Neural progenitor cell (in vitro differentiated cells): ENCODE data around the gene DLL4. TPM values are rescaled to one million over a fixed set of nuclear protein-coding genes. Genes with fewer than 3 reads are reported as not detected.
A peak's percentile ranks its signal among the peaks of the same experiment; 100 is the strongest.

Experiments
- DNase-seq: peaks from one replicate; pipeline ENCODE4 v3.0.0-alpha.2; 2016; ENCODE audit warnings: low spot score
- H2AFZ ChIP-seq: fragments of 200-600 bp; sonication (generic); replicated peaks from 2 replicates; pipeline ENCODE4 v1.6.1; 2016; ENCODE audit warnings: antibody characterized with exemption
- H3F3A ChIP-seq: fragments of 200-600 bp; sonication (generic); 2 replicates; pipeline ENCODE4 v1.6.1; 2016; ENCODE audit warnings: antibody characterized with exemption, low read depth
- H3K27ac ChIP-seq: fragments of 200-600 bp; sonication (generic); 2 replicates; pipeline ENCODE4 v1.5.1; 2016; ENCODE audit warnings: mild to moderate bottlenecking
- H3K27me3 ChIP-seq: fragments of 200-600 bp; sonication (generic); 2 replicates; pipeline ENCODE4 v1.6.1; 2016; ENCODE audit warnings: mild to moderate bottlenecking, moderate library complexity
- H3K36me3 ChIP-seq: fragments of 200-600 bp; sonication (generic); 2 replicates; pipeline ENCODE4 v1.5.1; 2016
- H3K4me1 ChIP-seq: fragments of 200-600 bp; sonication (generic); 2 replicates; pipeline ENCODE4 v1.6.1; 2016; ENCODE audit warnings: mixed run types
- H3K4me2 ChIP-seq: fragments of 200-600 bp; sonication (generic); 2 replicates; pipeline ENCODE4 v1.6.1; 2016
- H3K4me3 ChIP-seq: fragments of 200-600 bp; sonication (generic); 2 replicates; pipeline ENCODE4 v1.5.1; 2016
- H3K79me2 ChIP-seq: fragments of 200-600 bp; sonication (generic); 2 replicates; pipeline ENCODE4 v1.6.1; 2016; ENCODE audit warnings: low read depth
- H3K9ac ChIP-seq: fragments of 200-600 bp; sonication (generic); 2 replicates; pipeline ENCODE4 v1.6.1; 2016
- H3K9me3 ChIP-seq: fragments of 200-600 bp; sonication (generic); 2 replicates; pipeline ENCODE4 v1.5.1; 2016; ENCODE audit warnings: low read depth
- H4K20me1 ChIP-seq: fragments of 200-600 bp; sonication (generic); 2 replicates; pipeline ENCODE4 v1.6.1; 2016; ENCODE audit warnings: low read depth
- H3K27ac Mint-ChIP-seq: 3 replicates; pipeline ENCODE4 v1.8.0; 2021; ENCODE audit warnings: mixed read lengths
- H3K27me3 Mint-ChIP-seq: 2 replicates; pipeline ENCODE4 v1.8.0; 2022; ENCODE audit warnings: low read depth, mild to moderate bottlenecking, inconsistent platforms, moderate library complexity, mixed read lengths; ENCODE audit not compliant: insufficient read depth
- H3K36me3 Mint-ChIP-seq: 3 replicates; pipeline ENCODE4 v1.8.0; 2021; ENCODE audit warnings: mixed read lengths
- H3K4me1 Mint-ChIP-seq: 3 replicates; pipeline ENCODE4 v1.8.0; 2021; ENCODE audit warnings: mixed read lengths
- H3K4me3 Mint-ChIP-seq: 3 replicates; pipeline ENCODE4 v1.8.0; 2021; ENCODE audit warnings: mild to moderate bottlenecking, moderate library complexity, mixed read lengths
- H3K9me3 Mint-ChIP-seq: 3 replicates; pipeline ENCODE4 v1.8.0; 2020; ENCODE audit warnings: mixed read lengths
- EZH2 ChIP-seq: fragments of 200-600 bp; sonication (generic); IDR thresholded peaks from 2 replicates; pipeline ENCODE4 v1.6.1; 2017; ENCODE audit warnings: antibody characterized with exemption, mild to moderate bottlenecking, moderate library complexity
- EZH2phosphoT487 ChIP-seq: fragments of 200-600 bp; sonication (generic); IDR thresholded peaks from 2 replicates; pipeline ENCODE4 v1.6.1; 2017; ENCODE audit warnings: antibody characterized with exemption
- total RNA-seq: library from RNA; depleted of rRNA; stranded (reverse); fragments of >200 nt; gene quantifications from 2 replicates; pipeline ENCODE4 v1.2.3, GENCODE V29; 2015; ENCODE audit warnings: low replicate concordance
- TF ChIP-seq, protein P1 (sequence below): fragments of 200-600 bp; sonication (generic); IDR thresholded peaks from 2 replicates; pipeline ENCODE4 v1.5.1; 2017; ENCODE audit warnings: antibody characterized with exemption, mild to moderate bottlenecking

The DLL4 gene
- total RNA-seq, 1 donor from 2014 or later = not detected

DNA sequence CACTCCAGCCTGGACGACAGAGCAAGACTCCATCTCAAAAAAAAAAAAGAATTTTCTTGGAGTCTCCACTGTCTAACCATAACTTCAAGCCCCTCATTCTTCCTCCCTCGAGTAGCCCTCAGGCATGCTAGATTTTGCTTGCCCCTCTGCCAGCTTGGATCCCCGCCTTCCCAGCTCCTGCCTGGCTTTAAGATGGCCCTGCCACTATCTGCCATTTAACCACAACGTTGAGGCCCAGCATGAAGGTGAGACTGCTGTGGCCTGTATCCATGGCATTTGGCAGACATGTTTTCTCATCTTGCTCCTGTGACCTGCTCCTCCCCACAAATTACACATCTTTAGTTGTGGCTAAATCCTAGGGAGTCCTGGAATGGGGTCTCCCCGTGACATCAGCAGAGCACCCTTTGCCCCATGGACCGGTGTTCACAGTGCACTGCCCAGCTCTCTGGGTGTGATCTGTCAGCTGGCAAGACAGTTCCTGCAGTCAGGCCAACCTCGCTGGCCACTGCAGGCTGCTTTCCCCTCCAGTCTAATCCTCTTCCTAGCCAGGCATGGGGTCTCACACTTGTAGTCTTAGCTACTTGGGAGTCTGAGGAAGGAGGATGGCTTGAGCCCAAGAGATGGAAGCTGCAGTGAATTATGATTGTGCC, 24.5 kb upstream of the DLL4 start:
- DNase-seq = no peak
- no peak overlapping the region for H3K27ac ChIP-seq
- H3F3A ChIP-seq = peaks cover 15% of the 10 kb centered on the region
- H3K9ac ChIP-seq = no peak overlapping the region
- Mint-ChIP-seq H3K4me1 (peaks cover 3% of the 10 kb centered on the region), H3K4me3 (no peak overlapping the region), H3K9me3 (no peaks in the 10 kb centered on the region), H3K36me3 (peaks cover 9% of the 10 kb centered on the region), H3K27me3 (peaks cover 4% of the 10 kb centered on the region), H3K27ac (peak overlapping the region; percentile 76)
- no peaks in the 10 kb centered on the region for H3K36me3 ChIP-seq
- H3K79me2 ChIP-seq = peaks cover 10% of the 10 kb centered on the region
- H3K9me3 ChIP-seq = no peaks in the 10 kb centered on the region
- TF ChIP-seq, protein P1, sequence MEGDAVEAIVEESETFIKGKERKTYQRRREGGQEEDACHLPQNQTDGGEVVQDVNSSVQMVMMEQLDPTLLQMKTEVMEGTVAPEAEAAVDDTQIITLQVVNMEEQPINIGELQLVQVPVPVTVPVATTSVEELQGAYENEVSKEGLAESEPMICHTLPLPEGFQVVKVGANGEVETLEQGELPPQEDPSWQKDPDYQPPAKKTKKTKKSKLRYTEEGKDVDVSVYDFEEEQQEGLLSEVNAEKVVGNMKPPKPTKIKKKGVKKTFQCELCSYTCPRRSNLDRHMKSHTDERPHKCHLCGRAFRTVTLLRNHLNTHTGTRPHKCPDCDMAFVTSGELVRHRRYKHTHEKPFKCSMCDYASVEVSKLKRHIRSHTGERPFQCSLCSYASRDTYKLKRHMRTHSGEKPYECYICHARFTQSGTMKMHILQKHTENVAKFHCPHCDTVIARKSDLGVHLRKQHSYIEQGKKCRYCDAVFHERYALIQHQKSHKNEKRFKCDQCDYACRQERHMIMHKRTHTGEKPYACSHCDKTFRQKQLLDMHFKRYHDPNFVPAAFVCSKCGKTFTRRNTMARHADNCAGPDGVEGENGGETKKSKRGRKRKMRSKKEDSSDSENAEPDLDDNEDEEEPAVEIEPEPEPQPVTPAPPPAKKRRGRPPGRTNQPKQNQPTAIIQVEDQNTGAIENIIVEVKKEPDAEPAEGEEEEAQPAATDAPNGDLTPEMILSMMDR = no peak
- no peak for TF ChIP-seq EZH2
- TF ChIP-seq EZH2phosphoT487 = no peak
- H3K4me3 ChIP-seq = no peak overlapping the region
- peaks cover 12% of the 10 kb centered on the region for H3K4me1 ChIP-seq
- peaks cover 58% of the 10 kb centered on the region for H4K20me1 ChIP-seq
- H3K4me2 ChIP-seq = no peak overlapping the region
- no peaks in the 10 kb centered on the region for H3K27me3 ChIP-seq
- no peak overlapping the region for H2AFZ ChIP-seq

GRCh38 chr15:40906091-40906990, 22.8 kb upstream of the DLL4 start:
- Mint-ChIP-seq H3K4me3 (no peak overlapping the region), H3K27me3 (peaks cover 8% of the 10 kb centered on the region), H3K4me1 (peaks cover 17% of the 10 kb centered on the region), H3K9me3 (no peaks in the 10 kb centered on the region), H3K36me3 (peaks cover 7% of the 10 kb centered on the region), H3K27ac (no peak overlapping the region)
- Histone ChIP-seq H3K4me2 (peak overlapping the region; percentile 81), H3K4me3 (peak overlapping the region; percentile 49), H3K27ac (no peak overlapping the region), H3K9ac (no peak overlapping the region), H3K36me3 (no peaks in the 10 kb centered on the region), H3K9me3 (no peaks in the 10 kb centered on the region), H2AFZ (peak overlapping the region; percentile 45), H3K27me3 (no peaks in the 10 kb centered on the region), H3K4me1 (peaks cover 21% of the 10 kb centered on the region), H3F3A (peaks cover 15% of the 10 kb centered on the region), H4K20me1 (peaks cover 47% of the 10 kb centered on the region), H3K79me2 (peaks cover 1% of the 10 kb centered on the region)
- TF ChIP-seq, protein P1 = peak; percentile 71
- TF ChIP-seq EZH2phosphoT487 (no peak), EZH2 (no peak)
- DNase-seq = peak; percentile 92

GRCh38 chr15:40906991-40907802, 21.9 kb upstream of the DLL4 start:
- peak overlapping the region; percentile 81 for H3K4me2 ChIP-seq
- no peaks in the 10 kb centered on the region for H3K36me3 ChIP-seq
- H3K4me3 ChIP-seq = peak overlapping the region; percentile 49
- Mint-ChIP-seq H3K4me1 (peaks cover 22% of the 10 kb centered on the region), H3K27me3 (peaks cover 8% of the 10 kb centered on the region), H3K9me3 (no peaks in the 10 kb centered on the region), H3K27ac (no peak overlapping the region), H3K4me3 (no peak overlapping the region), H3K36me3 (peaks cover 7% of the 10 kb centered on the region)
- DNase-seq = no peak
- no peaks in the 10 kb centered on the region for H3K79me2 ChIP-seq
- H3K9me3 ChIP-seq = no peaks in the 10 kb centered on the region
- no peak overlapping the region for H3K9ac ChIP-seq
- no peak overlapping the region for H3K27ac ChIP-seq
- peaks cover 21% of the 10 kb centered on the region for H3F3A ChIP-seq
- TF ChIP-seq EZH2phosphoT487 = no peak
- no peak for TF ChIP-seq EZH2
- TF ChIP-seq, protein P1 = no peak
- H2AFZ ChIP-seq = peak overlapping the region; percentile 45
- peaks cover 42% of the 10 kb centered on the region for H4K20me1 ChIP-seq
- no peaks in the 10 kb centered on the region for H3K27me3 ChIP-seq
- peaks cover 23% of the 10 kb centered on the region for H3K4me1 ChIP-seq
